Peyer's patch (tissue), 4 donors: ENCODE measurements around the gene PGBD5. TPM values are rescaled to one million over a fixed set of nuclear protein-coding genes. Genes with fewer than 3 reads are reported as not detected.

Experiments
- DNase-seq, 3 donors: peaks; one replicate each; pipeline ENCODE4 v3.0.0-alpha.2; 2017 to 2019
- H3K27ac ChIP-seq, 4 donors: fragments of 200-600 bp; sonication (generic); one replicate each; pipeline ENCODE4 v1.5.1; 2016 to 2019
- H3K27me3 ChIP-seq, 2 donors: fragments of 200-600 bp; sonication (generic); one replicate each; pipeline ENCODE4 v1.5.1; 2019
- H3K36me3 ChIP-seq, 3 donors: fragments of 200-600 bp; sonication (generic); one replicate each; pipeline ENCODE4 v1.5.1; 2016 to 2019
- H3K4me1 ChIP-seq, 4 donors: fragments of 200-600 bp; sonication (generic); one replicate each; pipeline ENCODE4 v1.5.1; 2016 to 2019
- H3K4me3 ChIP-seq, 4 donors: fragments of 200-600 bp; sonication (generic); 1 replicate in 3 of 4; 2 replicates in 1 of 4; pipeline ENCODE4 v1.5.1; 2016 to 2019; ENCODE audit warnings: mild to moderate bottlenecking in 1 of 4
- H3K9me3 ChIP-seq, 4 donors: fragments of 200-600 bp; sonication (generic); one replicate each; pipeline ENCODE4 v1.5.1; 2016 to 2019; ENCODE audit warnings: mild to moderate bottlenecking in 1 of 4
- POLR2A ChIP-seq, 2 donors: fragments of 450-650 bp; IDR thresholded peaks; one replicate each; pipeline ENCODE4 v1.5.1; 2017; ENCODE audit warnings: antibody characterized with exemption in 2 of 2, mild to moderate bottlenecking in 2 of 2, moderate library complexity in 2 of 2
- total RNA-seq, 4 donors: library from RNA; depleted of rRNA; stranded (reverse); fragments of >200 nt; gene quantifications; one replicate each; pipeline ENCODE4 v1.1.0, GENCODE V29; 2016
- TF ChIP-seq, protein P1 (sequence below), 6 experiments: fragments of 450-650 bp in 4 of 6; fragments of 200-600 bp in 2 of 6; sonication (generic) in 1 of 6; IDR thresholded peaks; one replicate each; pipeline ENCODE4 v1.5.1; 2017 to 2019; ENCODE audit warnings: antibody characterized with exemption in 6 of 6, mild to moderate bottlenecking in 3 of 6, moderate library complexity in 1 of 6

Gene PGBD5
- total RNA-seq, 4 donors from 2014 or later, result under 0.01 to 4.1 (median 0.21) TPM

GRCh38 chr1:230427981-230428380, 1.8 kb upstream of the PGBD5 start:
- Histone ChIP-seq H3K27ac (no peak overlapping the region), H3K4me1 (peaks cover 0 to 12% (median 6%) of the 10 kb centered on the region in 4 donors), H3K36me3 (no peaks in the 10 kb centered on the region), H3K4me3 (no peak overlapping the region), H3K27me3 (peaks cover 0 to 31% of the 10 kb centered on the region in 2 donors), H3K9me3 (no peaks in the 10 kb centered on the region)
- no peak for DNase-seq
- TF ChIP-seq, protein P1, sequence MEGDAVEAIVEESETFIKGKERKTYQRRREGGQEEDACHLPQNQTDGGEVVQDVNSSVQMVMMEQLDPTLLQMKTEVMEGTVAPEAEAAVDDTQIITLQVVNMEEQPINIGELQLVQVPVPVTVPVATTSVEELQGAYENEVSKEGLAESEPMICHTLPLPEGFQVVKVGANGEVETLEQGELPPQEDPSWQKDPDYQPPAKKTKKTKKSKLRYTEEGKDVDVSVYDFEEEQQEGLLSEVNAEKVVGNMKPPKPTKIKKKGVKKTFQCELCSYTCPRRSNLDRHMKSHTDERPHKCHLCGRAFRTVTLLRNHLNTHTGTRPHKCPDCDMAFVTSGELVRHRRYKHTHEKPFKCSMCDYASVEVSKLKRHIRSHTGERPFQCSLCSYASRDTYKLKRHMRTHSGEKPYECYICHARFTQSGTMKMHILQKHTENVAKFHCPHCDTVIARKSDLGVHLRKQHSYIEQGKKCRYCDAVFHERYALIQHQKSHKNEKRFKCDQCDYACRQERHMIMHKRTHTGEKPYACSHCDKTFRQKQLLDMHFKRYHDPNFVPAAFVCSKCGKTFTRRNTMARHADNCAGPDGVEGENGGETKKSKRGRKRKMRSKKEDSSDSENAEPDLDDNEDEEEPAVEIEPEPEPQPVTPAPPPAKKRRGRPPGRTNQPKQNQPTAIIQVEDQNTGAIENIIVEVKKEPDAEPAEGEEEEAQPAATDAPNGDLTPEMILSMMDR (IDR thresholded peaks at IDR 0.05), result no peak
- no peak for TF ChIP-seq POLR2A (IDR thresholded peaks at IDR 0.05)

- no peaks in the 10 kb centered on the region for H3K36me3 ChIP-seq
- H3K27ac ChIP-seq, result no peak overlapping the region
- H3K9me3 ChIP-seq, result no peaks in the 10 kb centered on the region
- H3K4me3 ChIP-seq, result no peak overlapping the region
- no peak for DNase-seq
- peaks cover 0 to 34% of the 10 kb centered on the region in 2 donors for H3K27me3 ChIP-seq
- H3K4me1 ChIP-seq, result peaks cover 0 to 12% (median 6%) of the 10 kb centered on the region in 4 donors
- TF ChIP-seq, protein P1 (IDR thresholded peaks at IDR 0.05), result no peak
- TF ChIP-seq POLR2A (IDR thresholded peaks at IDR 0.05), result no peak
Observed at GRCh38 chr1:230427094-230427876, 1.2 kb upstream of the PGBD5 start.

GRCh38 chr1:230425252-230426091, 660 bp downstream of the PGBD5 start:
- H3K4me3 ChIP-seq, result peak overlapping the region in 3 of 4 donors; percentile 29 to 75 (median 45)
- TF ChIP-seq, protein P1 (IDR thresholded peaks at IDR 0.05), result no peak
- TF ChIP-seq POLR2A (IDR thresholded peaks at IDR 0.05), result no peak
- no peaks in the 10 kb centered on the region for H3K9me3 ChIP-seq
- H3K27ac ChIP-seq, result no peak overlapping the region
- peaks cover 0 to 34% of the 10 kb centered on the region in 2 donors for H3K27me3 ChIP-seq
- H3K4me1 ChIP-seq, result peaks cover 0 to 12% (median 6%) of the 10 kb centered on the region in 4 donors
- DNase-seq, result no peak
- no peaks in the 10 kb centered on the region for H3K36me3 ChIP-seq

GRCh38 chr1:230424391-230425251, 1.5 kb downstream of the PGBD5 start:
- H3K9me3 ChIP-seq, result no peaks in the 10 kb centered on the region
- no peak for TF ChIP-seq POLR2A (IDR thresholded peaks at IDR 0.05)
- TF ChIP-seq, protein P1 (IDR thresholded peaks at IDR 0.05), result no peak
- H3K4me3 ChIP-seq, result peak overlapping the region in 2 of 4 donors; percentile 45 to 75
- peaks cover 0 to 34% of the 10 kb centered on the region in 2 donors for H3K27me3 ChIP-seq
- no peaks in the 10 kb centered on the region for H3K36me3 ChIP-seq
- H3K27ac ChIP-seq, result no peak overlapping the region
- DNase-seq, result no peak
- peaks cover 0 to 12% (median 6%) of the 10 kb centered on the region in 4 donors for H3K4me1 ChIP-seq

- Histone ChIP-seq H3K4me3 (no peak overlapping the region), H3K4me1 (peaks cover 0 to 12% (median 6%) of the 10 kb centered on the region in 4 donors), H3K36me3 (no peaks in the 10 kb centered on the region), H3K27ac (no peak overlapping the region), H3K9me3 (no peaks in the 10 kb centered on the region), H3K27me3 (peaks cover 0 to 34% of the 10 kb centered on the region in 2 donors)
- TF ChIP-seq, protein P1 (IDR thresholded peaks at IDR 0.05), result no peak
- no peak for TF ChIP-seq POLR2A (IDR thresholded peaks at IDR 0.05)
- no peak for DNase-seq
Observed at GRCh38 chr1:230423951-230424350, 2.2 kb downstream of the PGBD5 start.
